Stomach (tissue), 9 donors: ENCODE measurements around the gene SPOUT1. TPM values are rescaled to one million over a fixed set of nuclear protein-coding genes. Genes with fewer than 3 reads are reported as not detected.

ENCODE experiments used
- DNase-seq, 2 donors: peaks; one replicate each; pipeline versions ENCODE4 v3.0.0 to v3.0.0-alpha.2; 2013 to 2019
- H3K27ac ChIP-seq, 5 donors: fragments of 200-600 bp in 4 of 5; sonication (generic) in 4 of 5; one replicate each; pipeline ENCODE4 v1.5.1; 2013 to 2019; ENCODE audit warnings: mild to moderate bottlenecking in 1 of 5, moderate library complexity in 1 of 5
- H3K27me3 ChIP-seq, 3 donors: fragments of 200-600 bp; sonication (generic); one replicate each; pipeline ENCODE4 v1.5.1; 2017 to 2019; ENCODE audit warnings: mixed run types in 1 of 3
- H3K36me3 ChIP-seq, 4 donors: fragments of 200-600 bp; sonication (generic); 1 replicate in 3 of 4; 2 replicates in 1 of 4; pipeline ENCODE4 v1.5.1; 2016 to 2019
- H3K4me1 ChIP-seq, 4 donors: fragments of 200-600 bp; sonication (generic); one replicate each; pipeline ENCODE4 v1.5.1; 2016 to 2019
- H3K4me3 ChIP-seq, 4 donors: fragments of 200-600 bp; sonication (generic) in 3 of 4; one replicate each; pipeline ENCODE4 v1.5.1; 2016 to 2019; ENCODE audit warnings: mild to moderate bottlenecking in 1 of 4
- H3K9me3 ChIP-seq, 4 donors: fragments of 200-600 bp; sonication (generic); one replicate each; pipeline ENCODE4 v1.5.1; 2016 to 2019
- EP300 ChIP-seq: sonication (generic); formaldehyde crosslinking; IDR thresholded peaks from one replicate; pipeline ENCODE4 v1.6.1; 2017; ENCODE audit warnings: antibody characterized with exemption
- POLR2A ChIP-seq, 4 donors: fragments of 450-650 bp; IDR thresholded peaks; one replicate each; pipeline ENCODE4 v1.6.1; 2016; ENCODE audit warnings: antibody characterized with exemption in 4 of 4, control low read depth in 2 of 4, mild to moderate bottlenecking in 1 of 4, moderate library complexity in 1 of 4
- POLR2AphosphoS5 ChIP-seq, 3 donors: sonication (generic); formaldehyde crosslinking; IDR thresholded peaks; one replicate each; pipeline ENCODE4 v1.6.1; 2016; ENCODE audit warnings: antibody characterized with exemption in 3 of 3
- WGBS, 5 donors: extraction: QIAGEN DNeasy Blood & Tissue Kit in 3 of 5; methylation state at CpG; one replicate each; pipeline versions ENCODE4 v1.1.5 to v1.1.7; 2013 to 2018; 5-methylcytosine and 5-hydroxymethylcytosine counted together
- intact Hi-C: fragments of 100-400 bp; cut with DNase I; formaldehyde crosslinking; loops from one replicate; pipeline ENCODE4 v1.15.1; 2023; ENCODE audit warnings: low total_unique reads
- polyA plus RNA-seq, 3 donors: library from polyadenylated mRNA; stranded (reverse); fragments of 200-250 nt; gene quantifications; one replicate each; pipeline ENCODE4 v1.2.3, GENCODE V29; 2013
- total RNA-seq, 5 donors: library from RNA; depleted of rRNA; stranded (reverse); fragments of >200 nt; gene quantifications; one replicate each; pipeline versions ENCODE4 v1.1.0 to v1.2.3, GENCODE V29; 2014 to 2016
- TF ChIP-seq, protein P1 (sequence below), 7 experiments: fragments of 450-650 bp in 4 of 7; fragments of 200-600 bp in 3 of 7; sonication (generic) in 3 of 7; IDR thresholded peaks; one replicate each; pipeline ENCODE4 v1.5.1; 2016 to 2019; ENCODE audit warnings: antibody characterized with exemption in 7 of 7, control low read depth in 2 of 7, mild to moderate bottlenecking in 1 of 7
- donor health status: healthy with polysubstance abuse.
- donor health status: Bipolar disorder and iron deficiency.
- donor health status: healthy.

Gene SPOUT1
- total and polyA plus RNA-seq, 8 donors, result 11.1 to 104 (median 18.7) TPM

GRCh38 chr9:128788445-128788844 is 41.1 kb downstream of the SPOUT1 start:
- no peaks in the 10 kb centered on the region for H3K9me3 ChIP-seq
- intact Hi-C loops, result no loop called here
- peaks cover 24 to 46% (median 40%) of the 10 kb centered on the region in 4 donors for H3K36me3 ChIP-seq
- H3K4me3 ChIP-seq, result peak overlapping the region in 3 of 4 donors; percentile 93 to 99 (median 98)
- H3K27me3 ChIP-seq, result no peaks in the 10 kb centered on the region
- peak overlapping the region in 2 of 5 donors; percentile 90 to 91 for H3K27ac ChIP-seq
- TF ChIP-seq POLR2AphosphoS5 (IDR thresholded peaks at IDR 0.05) (no peak), EP300 (no peak), POLR2A (IDR thresholded peaks at IDR 0.05) (no peak)
- TF ChIP-seq, protein P1, sequence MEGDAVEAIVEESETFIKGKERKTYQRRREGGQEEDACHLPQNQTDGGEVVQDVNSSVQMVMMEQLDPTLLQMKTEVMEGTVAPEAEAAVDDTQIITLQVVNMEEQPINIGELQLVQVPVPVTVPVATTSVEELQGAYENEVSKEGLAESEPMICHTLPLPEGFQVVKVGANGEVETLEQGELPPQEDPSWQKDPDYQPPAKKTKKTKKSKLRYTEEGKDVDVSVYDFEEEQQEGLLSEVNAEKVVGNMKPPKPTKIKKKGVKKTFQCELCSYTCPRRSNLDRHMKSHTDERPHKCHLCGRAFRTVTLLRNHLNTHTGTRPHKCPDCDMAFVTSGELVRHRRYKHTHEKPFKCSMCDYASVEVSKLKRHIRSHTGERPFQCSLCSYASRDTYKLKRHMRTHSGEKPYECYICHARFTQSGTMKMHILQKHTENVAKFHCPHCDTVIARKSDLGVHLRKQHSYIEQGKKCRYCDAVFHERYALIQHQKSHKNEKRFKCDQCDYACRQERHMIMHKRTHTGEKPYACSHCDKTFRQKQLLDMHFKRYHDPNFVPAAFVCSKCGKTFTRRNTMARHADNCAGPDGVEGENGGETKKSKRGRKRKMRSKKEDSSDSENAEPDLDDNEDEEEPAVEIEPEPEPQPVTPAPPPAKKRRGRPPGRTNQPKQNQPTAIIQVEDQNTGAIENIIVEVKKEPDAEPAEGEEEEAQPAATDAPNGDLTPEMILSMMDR (IDR thresholded peaks at IDR 0.05), result no peak
- peaks cover 9 to 32% (median 24%) of the 10 kb centered on the region in 4 donors for H3K4me1 ChIP-seq
- DNase-seq, result no peak
- 80 to 100% (median 94%) methylated on average over 1 of the region's 1 CpG for WGBS, 5 donors

GRCh38 chr9:128787659-128788058 is 41.9 kb downstream of the SPOUT1 start:
- Histone ChIP-seq H3K27me3 (no peaks in the 10 kb centered on the region), H3K9me3 (no peaks in the 10 kb centered on the region), H3K36me3 (peaks cover 18 to 38% (median 32%) of the 10 kb centered on the region in 4 donors), H3K4me3 (peak overlapping the region; percentile 93 to 99 (median 98)), H3K27ac (peak overlapping the region; percentile 78 to 91 (median 88)), H3K4me1 (peaks cover 9 to 26% (median 24%) of the 10 kb centered on the region in 4 donors)
- intact Hi-C loops, result no loop called here
- 1 to 2% (median 1%) methylated on average over 7 of the region's 7 CpGs for WGBS, 5 donors
- no peak for TF ChIP-seq EP300
- no peak for TF ChIP-seq POLR2A (IDR thresholded peaks at IDR 0.05)
- no peak for TF ChIP-seq POLR2AphosphoS5 (IDR thresholded peaks at IDR 0.05)
- TF ChIP-seq, protein P1 (IDR thresholded peaks at IDR 0.05), result no peak
- peak in 1 of 2 donors; percentile 45 for DNase-seq

DNA sequence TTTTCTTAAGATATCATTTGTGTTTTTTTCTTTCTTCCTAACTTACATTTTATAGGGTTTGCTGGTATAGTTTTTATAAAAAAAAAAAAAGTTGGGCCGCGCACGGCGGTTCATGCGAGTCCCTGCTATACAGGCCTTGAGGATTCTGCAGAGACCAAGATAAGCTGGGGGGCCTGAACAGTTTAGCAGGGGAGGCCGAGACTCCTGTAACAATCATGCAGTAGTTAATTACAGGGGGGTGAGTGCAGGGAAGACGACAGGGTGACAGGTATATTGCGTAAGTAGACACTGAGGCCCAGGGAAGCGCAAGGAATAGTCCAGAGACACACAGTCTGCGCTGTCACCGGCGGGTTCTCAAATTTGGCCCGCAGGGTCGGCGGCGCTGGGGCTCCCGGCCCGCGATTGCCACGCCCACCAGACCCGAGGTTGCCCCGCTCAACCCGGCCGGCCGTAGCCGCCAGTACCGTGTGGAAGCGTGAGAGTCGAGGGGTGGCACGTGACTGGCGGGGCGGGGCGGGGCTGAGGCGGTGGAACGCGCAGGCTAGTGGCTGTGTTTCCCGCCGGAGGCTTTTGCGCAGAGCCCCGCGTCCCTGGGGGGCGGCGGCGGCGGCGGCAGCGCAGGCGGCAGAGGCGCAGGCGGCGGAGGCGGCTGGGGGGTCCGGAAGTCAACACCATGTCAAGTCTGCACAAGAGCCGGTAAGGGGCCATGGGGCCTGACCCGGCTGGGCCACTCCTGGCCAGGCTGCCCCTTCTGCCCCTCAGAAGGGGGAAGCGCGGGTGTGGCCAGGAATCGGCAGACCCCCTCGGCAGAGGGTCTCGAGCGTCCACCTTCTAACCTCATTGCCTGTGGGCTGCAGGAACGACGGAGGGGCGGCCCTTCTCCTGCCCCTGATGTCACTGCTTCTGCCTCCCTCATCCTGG is 42.7 kb downstream of the SPOUT1 start, which contains the start of gene TBC1D13:
TBC1D13 (plus strand) TSS at position 573 of the 921 bp plus-strand sequence; CDS start at position 674, 101 bp downstream.
- Histone ChIP-seq H3K4me1 (peaks cover 9 to 26% (median 24%) of the 10 kb centered on the region in 4 donors), H3K36me3 (peaks cover 11 to 31% (median 25%) of the 10 kb centered on the region in 4 donors), H3K27ac (peak within 1 kb of the TSS; percentile 78 to 91 (median 88)), H3K9me3 (no peaks in the 10 kb centered on the region), H3K27me3 (no peaks in the 10 kb centered on the region), H3K4me3 (peak within 1 kb of the TSS; percentile 93 to 99 (median 98))
- TF ChIP-seq, protein P1 (IDR thresholded peaks at IDR 0.05), result peak in 1 of 7 experiments; percentile 5
- TF ChIP-seq EP300, result no peak
- TF ChIP-seq POLR2AphosphoS5 (IDR thresholded peaks at IDR 0.05), result peak; percentile 75 to 91 (median 85)
- TF ChIP-seq POLR2A (IDR thresholded peaks at IDR 0.05), result no peak
- 7 to 16% (median 8%) methylated on average over 28 to 64 of the region's 64 CpGs for WGBS, 5 donors
- intact Hi-C loops, result no loop called here
- DNase-seq, result peak; percentile 93 to 96

DNA sequence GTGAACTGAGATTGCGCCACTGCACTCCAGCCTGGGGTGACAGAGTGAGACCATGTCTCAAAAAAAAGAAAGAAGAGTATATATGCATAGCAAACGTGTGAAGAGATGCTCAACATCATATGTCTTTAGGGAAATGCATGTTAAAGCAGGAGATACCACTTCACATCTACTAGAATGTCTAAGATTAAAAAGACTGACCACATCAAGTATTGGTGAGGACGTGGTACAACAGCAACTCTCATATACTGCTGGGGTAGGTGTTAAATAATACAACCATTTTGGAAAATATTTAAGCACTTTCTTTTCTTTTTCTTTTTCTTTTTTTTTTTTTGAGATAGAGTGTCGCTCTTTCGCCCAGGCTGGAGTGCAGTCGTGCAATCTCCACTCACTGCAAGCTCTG is 44.2 kb downstream of the SPOUT1 start:
- Histone ChIP-seq H3K9me3 (no peaks in the 10 kb centered on the region), H3K27me3 (no peaks in the 10 kb centered on the region), H3K4me3 (no peak overlapping the region), H3K4me1 (peaks cover 9 to 26% (median 24%) of the 10 kb centered on the region in 4 donors), H3K27ac (no peak overlapping the region), H3K36me3 (peaks cover 0 to 16% (median 10%) of the 10 kb centered on the region in 4 donors)
- intact Hi-C loops, result no loop called here
- TF ChIP-seq POLR2AphosphoS5 (IDR thresholded peaks at IDR 0.05) (no peak), EP300 (no peak), POLR2A (IDR thresholded peaks at IDR 0.05) (no peak)
- TF ChIP-seq, protein P1 (IDR thresholded peaks at IDR 0.05), result no peak
- 89 to 97% (median 94%) methylated on average over 6 of the region's 6 CpGs for WGBS, 5 donors
- no peak for DNase-seq
